PFSK-1 (cell line): Measurements from ENCODE around the gene ZNF557.

ENCODE experiments used
- FOXP2 ChIP-seq: optimal IDR thresholded peaks from 2 replicates; pipeline ENCODE3; 2011; ENCODE audit warnings: borderline replicate concordance, control low read depth, inconsistent platforms; ENCODE audit not compliant: insufficient read depth; ENCODE audit errors: extremely low read length, extremely low read depth
- POLR2AphosphoS5 ChIP-seq: IDR thresholded peaks from 2 replicates; pipeline ENCODE4 v1.6.1; 2012; ENCODE audit warnings: low read depth, mild to moderate bottlenecking, control low read depth, low read length, moderate library complexity
- REST ChIP-seq, 2 experiments: IDR thresholded peaks; 2 replicates each; pipeline versions ENCODE4 v1.6.1 to v1.8.0; 2011 to 2012; ENCODE audit warnings: low read depth in 2 of 2, low read length in 2 of 2, control low read depth in 1 of 2, inconsistent platforms in 1 of 2, mild to moderate bottlenecking in 1 of 2, moderate library complexity in 1 of 2; ENCODE audit not compliant: insufficient read depth in 1 of 2
- SIN3A ChIP-seq: IDR thresholded peaks from 2 replicates; pipeline ENCODE4 v1.6.1; 2012; ENCODE audit warnings: mild to moderate bottlenecking, low read length, moderate library complexity, borderline replicate concordance; ENCODE audit not compliant: insufficient read depth
- TAF1 ChIP-seq: IDR thresholded peaks from 2 replicates; pipeline ENCODE4 v1.6.1; 2012; ENCODE audit warnings: low read length, control low read depth, borderline replicate concordance; ENCODE audit not compliant: insufficient read depth

ZNF557 gene

DNA sequence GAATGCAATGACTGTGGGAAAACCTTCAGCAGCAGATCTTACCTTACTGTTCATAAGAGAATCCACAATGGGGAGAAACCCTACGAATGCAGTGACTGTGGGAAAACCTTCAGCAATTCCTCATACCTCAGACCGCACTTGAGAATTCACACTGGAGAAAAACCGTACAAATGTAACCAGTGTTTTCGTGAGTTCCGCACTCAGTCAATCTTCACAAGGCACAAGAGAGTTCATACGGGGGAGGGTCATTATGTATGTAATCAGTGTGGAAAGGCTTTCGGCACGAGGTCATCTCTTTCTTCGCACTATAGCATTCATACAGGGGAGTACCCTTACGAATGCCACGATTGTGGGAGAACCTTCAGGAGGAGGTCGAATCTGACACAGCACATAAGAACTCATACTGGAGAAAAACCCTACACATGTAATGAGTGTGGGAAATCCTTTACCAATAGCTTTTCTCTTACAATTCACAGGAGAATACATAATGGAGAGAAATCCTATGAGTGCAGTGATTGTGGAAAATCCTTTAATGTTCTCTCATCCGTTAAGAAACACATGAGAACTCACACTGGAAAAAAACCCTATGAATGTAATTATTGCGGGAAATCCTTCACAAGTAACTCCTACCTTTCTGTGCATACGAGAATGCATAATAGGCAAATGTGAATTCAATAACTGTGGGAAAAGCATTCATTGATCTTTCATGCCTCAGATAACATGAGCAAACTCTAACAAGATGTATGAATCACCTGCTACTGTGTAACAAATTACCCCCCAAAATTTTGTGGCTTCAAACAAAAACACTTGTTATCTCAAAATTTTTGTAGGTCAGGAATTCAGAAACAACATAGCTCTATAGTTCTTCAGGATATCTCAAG lies 13.8 kb downstream of the ZNF557 start:
- TF ChIP-seq REST (IDR thresholded peaks at IDR 0.05; ENCODE audit: insufficient read depth in 1 of 2, low read depth in 2 of 2, low read length in 2 of 2) (no peak), TAF1 (no peak), POLR2AphosphoS5 (no peak), FOXP2 (no peak), SIN3A (no peak)

DNA sequence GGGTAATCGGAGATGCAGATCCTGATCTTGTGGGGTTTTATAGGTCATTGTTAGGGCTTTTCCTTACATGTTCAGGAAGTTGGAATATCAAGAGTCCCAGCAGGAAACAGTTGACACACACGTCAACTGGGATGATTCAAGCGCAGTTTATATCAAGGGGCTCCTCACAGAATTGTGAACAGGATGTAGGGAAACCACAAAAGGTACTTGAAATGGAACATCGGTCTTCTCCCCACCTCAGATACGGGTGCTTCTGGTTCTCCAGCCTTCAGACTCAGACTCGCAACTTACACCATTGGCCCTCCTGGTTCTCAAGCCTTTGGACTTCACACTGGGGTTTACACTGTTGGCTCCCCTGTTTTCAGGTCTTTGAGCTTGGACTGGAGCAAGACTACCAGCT lies 19.5 kb downstream of the ZNF557 start:
- TF ChIP-seq REST (IDR thresholded peaks at IDR 0.05; ENCODE audit: insufficient read depth in 1 of 2, low read depth in 2 of 2, low read length in 2 of 2) = no peak
- TF ChIP-seq TAF1 = no peak
- TF ChIP-seq POLR2AphosphoS5 = no peak
- TF ChIP-seq SIN3A = no peak
- TF ChIP-seq FOXP2 = no peak

- TF ChIP-seq SIN3A (no peak), FOXP2 (no peak), REST (IDR thresholded peaks at IDR 0.05; ENCODE audit: insufficient read depth in 1 of 2, low read depth in 2 of 2, low read length in 2 of 2) (no peak), POLR2AphosphoS5 (no peak), TAF1 (no peak)
These were observed 28.6 kb downstream of the ZNF557 start for GRCh38 chr19:7098096-7098495.

DNA sequence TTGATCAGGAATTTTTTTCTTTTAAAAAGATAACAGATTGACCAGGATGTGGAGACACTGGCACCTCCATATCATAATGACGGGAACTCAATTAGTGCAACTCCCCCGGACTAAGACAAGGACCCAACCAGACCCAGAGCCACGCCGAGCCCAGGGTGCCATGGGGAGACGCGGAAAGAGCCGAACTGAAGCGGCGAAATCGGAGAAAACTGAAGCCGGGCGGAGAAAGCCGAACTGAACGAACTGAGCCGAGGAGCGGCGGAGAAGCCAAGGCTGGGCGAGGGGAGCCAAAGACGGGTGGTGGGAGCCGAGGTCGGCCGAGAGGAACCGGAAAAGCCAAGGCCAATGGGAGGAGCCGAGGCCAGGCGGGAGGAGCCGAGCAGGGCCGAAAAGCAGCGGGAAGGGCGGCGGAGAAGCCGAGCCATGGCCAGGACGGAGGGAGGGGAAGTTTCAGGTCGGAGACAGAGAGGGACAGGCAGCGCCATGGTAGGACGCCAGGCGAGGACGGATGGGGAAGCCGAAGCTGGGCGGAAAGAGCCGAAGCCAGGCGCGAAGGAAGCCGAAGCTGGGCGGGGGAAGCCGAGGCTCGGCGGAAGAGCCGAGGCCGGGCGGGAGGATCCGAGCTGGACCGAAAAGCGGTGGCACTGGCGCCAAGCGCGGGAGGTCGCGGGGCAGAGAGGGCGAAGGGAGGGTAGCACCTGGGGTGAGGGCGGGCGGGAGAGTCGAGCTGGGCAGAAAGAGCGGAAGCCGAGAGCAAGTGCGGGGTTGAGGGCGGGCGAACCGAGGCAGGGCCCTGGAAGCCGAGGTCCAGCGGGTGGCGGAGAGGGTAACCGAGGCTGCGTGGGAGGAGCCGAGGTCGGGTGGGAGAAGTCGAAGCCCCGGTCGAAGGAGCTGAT lies 29.4 kb downstream of the ZNF557 start:
- no peak for TF ChIP-seq SIN3A
- peak; percentile 76 for TF ChIP-seq POLR2AphosphoS5
- TF ChIP-seq FOXP2 = no peak
- peak; percentile 46; the same call in 1 of the 2 replicates for TF ChIP-seq TAF1
- TF ChIP-seq REST (IDR thresholded peaks at IDR 0.05; ENCODE audit: insufficient read depth in 1 of 2, low read depth in 2 of 2, low read length in 2 of 2) = no peak
